ENCODE data around the gene DNAJC22.

DNA sequence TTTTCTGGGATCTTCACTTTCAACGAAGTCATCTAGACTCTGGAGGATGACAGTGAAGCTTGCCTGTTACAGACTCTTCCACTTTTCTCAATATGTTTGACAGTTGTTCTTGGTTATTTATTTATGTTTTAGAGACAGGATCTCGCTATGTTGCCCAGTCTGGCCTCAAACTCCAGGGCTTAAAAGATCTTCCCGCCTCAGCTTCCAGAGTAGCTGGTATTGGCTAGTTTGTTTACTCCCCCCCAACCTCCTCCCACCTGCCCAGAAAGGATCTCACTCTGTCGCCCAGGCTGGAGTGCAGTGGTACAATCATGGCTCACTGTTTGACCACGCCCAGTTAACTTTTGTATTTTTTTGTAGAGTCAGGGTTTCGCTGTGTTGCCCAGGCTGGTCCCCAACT is 23.9 kb downstream of the DNAJC22 start:
- no peak for TF ChIP-seq POLR2A (IDR thresholded peaks at IDR 0.05)
- TF ChIP-seq, protein P1, sequence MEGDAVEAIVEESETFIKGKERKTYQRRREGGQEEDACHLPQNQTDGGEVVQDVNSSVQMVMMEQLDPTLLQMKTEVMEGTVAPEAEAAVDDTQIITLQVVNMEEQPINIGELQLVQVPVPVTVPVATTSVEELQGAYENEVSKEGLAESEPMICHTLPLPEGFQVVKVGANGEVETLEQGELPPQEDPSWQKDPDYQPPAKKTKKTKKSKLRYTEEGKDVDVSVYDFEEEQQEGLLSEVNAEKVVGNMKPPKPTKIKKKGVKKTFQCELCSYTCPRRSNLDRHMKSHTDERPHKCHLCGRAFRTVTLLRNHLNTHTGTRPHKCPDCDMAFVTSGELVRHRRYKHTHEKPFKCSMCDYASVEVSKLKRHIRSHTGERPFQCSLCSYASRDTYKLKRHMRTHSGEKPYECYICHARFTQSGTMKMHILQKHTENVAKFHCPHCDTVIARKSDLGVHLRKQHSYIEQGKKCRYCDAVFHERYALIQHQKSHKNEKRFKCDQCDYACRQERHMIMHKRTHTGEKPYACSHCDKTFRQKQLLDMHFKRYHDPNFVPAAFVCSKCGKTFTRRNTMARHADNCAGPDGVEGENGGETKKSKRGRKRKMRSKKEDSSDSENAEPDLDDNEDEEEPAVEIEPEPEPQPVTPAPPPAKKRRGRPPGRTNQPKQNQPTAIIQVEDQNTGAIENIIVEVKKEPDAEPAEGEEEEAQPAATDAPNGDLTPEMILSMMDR (IDR thresholded peaks at IDR 0.05 in 8 of 11, conservative IDR thresholded peaks at IDR 0.05 in 3 of 11) = no peak

Data from spleen (tissue), 7 donors.